NCI-H2107 treated with DMSO at 0.1 percent for 48 hours (cell line): ENCODE results near the gene NREP.

Experiments used
- DNase-seq: peaks from one replicate; lab custom pipeline; 2025; ENCODE audit not compliant: unreplicated experiment; lab: John Stamatoyannopoulos, UW

The NREP gene

DNA sequence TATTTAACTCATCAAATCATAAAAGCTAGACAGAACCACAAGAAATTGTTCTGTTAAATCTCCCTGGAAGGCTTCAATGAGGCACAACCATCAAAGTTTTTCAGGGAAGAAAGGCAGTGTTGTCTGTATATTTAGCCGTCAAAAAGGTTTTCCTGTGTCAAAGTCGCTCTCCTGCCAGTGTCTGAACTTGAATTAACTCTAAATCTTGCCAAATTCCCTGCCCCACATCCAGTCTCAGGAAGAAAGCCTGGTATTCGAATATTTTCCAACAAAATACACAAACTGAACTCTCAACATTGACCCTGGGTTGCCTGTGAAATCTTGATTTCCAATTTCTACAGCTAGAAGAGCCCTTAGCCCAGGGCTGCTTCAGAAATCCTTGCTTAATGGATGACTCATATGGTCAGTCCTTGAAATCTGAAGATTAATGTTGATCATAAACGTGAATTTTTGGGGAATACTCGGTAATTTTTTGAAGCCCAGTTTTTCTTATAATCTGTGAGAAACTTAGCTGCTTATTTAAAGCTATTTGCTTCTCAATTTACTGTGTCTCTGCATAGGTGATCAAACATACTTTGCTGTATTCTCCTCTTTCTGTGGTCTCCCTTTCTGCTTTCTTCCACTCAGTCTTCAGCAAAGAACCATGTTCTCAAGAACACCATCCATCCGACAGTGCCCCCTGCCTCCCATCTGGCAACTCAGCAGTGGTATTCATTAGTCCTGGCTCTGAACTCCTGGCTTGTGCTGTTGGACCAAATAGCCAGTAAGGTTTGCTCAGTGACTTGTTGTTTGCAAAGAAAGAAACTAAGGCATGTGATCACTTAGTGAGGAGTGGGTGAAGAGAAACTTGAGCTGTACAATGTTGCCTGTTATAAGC is 58.9 kb downstream of the NREP start:
- DNase-seq = no peak

DNA sequence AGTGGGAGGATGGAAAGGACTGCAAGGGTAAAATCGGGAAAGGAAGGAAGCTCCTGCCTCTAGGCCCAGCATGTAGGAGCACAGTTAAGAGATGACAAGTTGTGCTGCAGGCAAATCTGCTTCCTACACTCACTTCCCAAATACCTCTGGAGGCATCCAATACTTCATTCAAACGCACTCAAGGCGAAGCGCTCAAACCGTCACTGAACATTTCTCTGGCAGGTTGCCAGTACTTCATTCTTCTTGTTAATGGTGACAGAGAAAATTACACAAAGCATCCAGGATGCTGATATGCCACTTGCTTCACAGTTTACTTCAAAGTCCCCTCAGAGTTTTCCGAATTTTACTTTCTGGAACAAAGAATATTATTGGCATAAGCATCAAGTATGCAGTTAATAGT is 59.8 kb downstream of the NREP start:
- no peak for DNase-seq

- no peak for DNase-seq
Observed at GRCh38 chr5:111695991-111696390, 61.0 kb downstream of the NREP start.

GRCh38 chr5:111694133-111694532 is 62.9 kb downstream of the NREP start:
- no peak for DNase-seq

- DNase-seq = no peak
Observed at GRCh38 chr5:111691914-111692313, 65.1 kb downstream of the NREP start.

DNA sequence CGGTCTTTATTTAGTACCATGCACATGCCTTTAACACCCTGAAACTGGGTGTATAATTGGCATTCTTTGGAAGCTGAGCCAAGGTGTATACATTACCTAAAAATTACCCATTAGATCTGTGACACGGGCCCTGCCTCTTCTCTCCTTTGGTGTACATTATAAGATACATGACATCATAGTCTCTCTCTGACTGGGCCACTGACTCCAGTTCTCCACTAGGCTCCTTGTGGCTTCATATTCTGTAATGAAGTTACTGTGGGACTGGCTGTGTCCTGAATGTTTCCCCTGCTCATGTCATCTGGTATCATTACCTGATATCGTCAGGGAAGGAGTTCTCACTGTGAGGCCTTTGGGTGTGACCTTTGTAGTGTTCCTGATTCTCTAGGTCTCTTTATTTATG is 65.5 kb downstream of the NREP start:
- DNase-seq = no peak

GRCh38 chr5:111689357-111689935 is 67.5 kb downstream of the NREP start:
- DNase-seq = no peak

GRCh38 chr5:111685969-111686368 is 71.0 kb downstream of the NREP start:
- no peak for DNase-seq

DNA sequence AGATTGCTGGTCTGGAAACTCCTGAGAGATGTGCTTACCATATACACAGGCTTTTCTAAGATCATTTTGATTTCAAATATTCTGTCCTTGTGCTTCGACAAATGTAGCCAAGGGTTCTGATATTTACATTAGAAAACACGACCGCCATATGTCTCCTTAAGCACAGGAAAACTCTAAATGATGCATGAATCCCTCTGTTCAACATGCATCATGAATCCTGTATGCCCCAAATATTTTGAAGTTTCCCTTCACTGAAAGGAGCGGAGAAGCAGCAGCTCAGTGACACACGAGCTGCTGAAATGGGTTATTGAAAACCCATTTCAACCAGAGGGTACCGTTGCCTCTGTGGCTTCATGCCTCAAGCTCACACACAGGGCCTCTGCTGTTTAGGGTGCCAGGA is 74.4 kb downstream of the NREP start:
- DNase-seq = no peak

- DNase-seq = no peak
Observed at GRCh38 chr5:111682121-111682520, 74.9 kb downstream of the NREP start.

- DNase-seq = no peak
Observed at GRCh38 chr5:111681414-111682120, 75.4 kb downstream of the NREP start.

DNA sequence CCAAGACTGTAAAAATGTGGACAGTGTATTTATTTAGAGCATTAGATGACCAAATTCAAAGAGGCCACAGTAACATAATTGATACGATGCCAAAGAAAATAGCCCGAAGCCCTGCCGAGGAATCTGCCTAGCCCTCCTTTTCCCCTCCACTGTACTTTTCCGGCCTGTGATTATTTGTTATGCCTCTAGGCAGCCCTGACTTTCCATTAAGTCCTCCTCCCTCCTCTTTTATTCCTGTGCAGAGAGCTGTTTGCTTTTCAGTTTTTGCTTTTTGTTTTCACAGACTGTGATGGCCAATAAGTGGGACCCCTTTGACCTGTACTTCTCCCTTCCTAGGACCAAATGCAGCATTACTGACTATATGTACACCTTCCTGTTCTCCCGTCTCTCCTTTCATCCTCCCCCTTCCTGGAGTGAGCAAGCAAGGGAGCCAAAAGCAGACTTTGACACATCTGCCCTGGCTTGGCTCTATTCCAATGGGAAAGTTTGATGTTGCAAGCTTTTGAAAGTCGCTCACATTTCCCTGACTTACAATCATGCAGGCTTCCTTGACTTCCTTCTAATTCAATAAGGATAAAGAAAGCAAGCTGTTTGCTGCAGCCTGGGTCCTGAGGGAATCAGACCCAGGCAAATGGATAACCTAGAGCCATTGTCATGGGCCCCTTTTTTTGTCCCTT is 76.1 kb downstream of the NREP start:
- peak; percentile 14 for DNase-seq

DNA sequence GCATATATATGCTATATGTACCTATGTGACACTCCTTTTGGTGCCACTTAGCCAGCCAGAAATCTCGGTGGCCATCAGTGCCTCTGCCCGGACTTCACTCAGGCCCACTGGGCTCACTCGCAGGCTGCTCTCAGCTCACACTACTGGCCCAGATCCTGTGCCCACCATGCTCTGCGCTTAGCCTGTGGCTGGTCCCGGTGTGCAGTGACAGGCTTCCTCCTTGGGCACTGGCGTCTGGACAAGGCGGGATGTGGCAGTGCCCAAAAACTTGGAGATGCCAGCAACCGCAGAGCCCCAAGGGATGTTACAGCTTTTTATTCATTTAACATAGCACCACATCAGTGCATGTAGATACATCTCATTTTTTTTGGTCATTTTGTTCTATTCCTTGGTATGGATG is 77.4 kb downstream of the NREP start:
- no peak for DNase-seq
